HL-60 (cell line): Measurements from ENCODE around the gene FOXL2NB.

Source experiments
- DNase-seq, 2 experiments: peaks; one replicate each; pipeline ENCODE4 v3.0.0-alpha.2; 2010 to 2020; ENCODE audit warnings: low read depth in 1 of 2, low spot score in 1 of 2
- H3K27ac ChIP-seq: fragments of 250-450 bp; sonication (Bioruptor Pico); replicated peaks from 2 replicates; pipeline ENCODE4 v1.5.1; 2020; ENCODE audit warnings: mild to moderate bottlenecking, moderate library complexity
- H3K27me3 ChIP-seq: fragments of 250-450 bp; sonication (Bioruptor Pico); 2 replicates; pipeline ENCODE4 v1.5.1; 2021; ENCODE audit warnings: mild to moderate bottlenecking, moderate library complexity; ENCODE audit not compliant: insufficient read depth, poor library complexity, severe bottlenecking
- H3K4me3 ChIP-seq: replicated peaks from 2 replicates; pipeline ENCODE4 v1.5.1; 2011; ENCODE audit warnings: mild to moderate bottlenecking, control low read depth, low read length; ENCODE audit not compliant: insufficient read depth
- GABPA ChIP-seq: IDR thresholded peaks from 2 replicates; pipeline ENCODE4 v1.6.1; 2012; ENCODE audit warnings: low read depth
- POLR2AphosphoS5 ChIP-seq: IDR thresholded peaks from 2 replicates; pipeline ENCODE4 v1.6.1; 2012; ENCODE audit warnings: low read depth
- SPI1 ChIP-seq: IDR thresholded peaks from 2 replicates; pipeline ENCODE4 v1.6.1; 2012; ENCODE audit warnings: low read depth, mild to moderate bottlenecking, borderline replicate concordance
- TF ChIP-seq, protein P1 (sequence below): IDR thresholded peaks from one replicate; pipeline ENCODE4 v1.5.1; 2011; ENCODE audit warnings: low read length, control low read depth, inconsistent platforms; ENCODE audit not compliant: insufficient read depth
- TF ChIP-seq, protein P2 (sequence below): IDR thresholded peaks from 2 replicates; pipeline ENCODE4 v1.6.1; 2012; ENCODE audit warnings: low read depth; ENCODE audit not compliant: insufficient replicate concordance

Gene FOXL2NB

DNA sequence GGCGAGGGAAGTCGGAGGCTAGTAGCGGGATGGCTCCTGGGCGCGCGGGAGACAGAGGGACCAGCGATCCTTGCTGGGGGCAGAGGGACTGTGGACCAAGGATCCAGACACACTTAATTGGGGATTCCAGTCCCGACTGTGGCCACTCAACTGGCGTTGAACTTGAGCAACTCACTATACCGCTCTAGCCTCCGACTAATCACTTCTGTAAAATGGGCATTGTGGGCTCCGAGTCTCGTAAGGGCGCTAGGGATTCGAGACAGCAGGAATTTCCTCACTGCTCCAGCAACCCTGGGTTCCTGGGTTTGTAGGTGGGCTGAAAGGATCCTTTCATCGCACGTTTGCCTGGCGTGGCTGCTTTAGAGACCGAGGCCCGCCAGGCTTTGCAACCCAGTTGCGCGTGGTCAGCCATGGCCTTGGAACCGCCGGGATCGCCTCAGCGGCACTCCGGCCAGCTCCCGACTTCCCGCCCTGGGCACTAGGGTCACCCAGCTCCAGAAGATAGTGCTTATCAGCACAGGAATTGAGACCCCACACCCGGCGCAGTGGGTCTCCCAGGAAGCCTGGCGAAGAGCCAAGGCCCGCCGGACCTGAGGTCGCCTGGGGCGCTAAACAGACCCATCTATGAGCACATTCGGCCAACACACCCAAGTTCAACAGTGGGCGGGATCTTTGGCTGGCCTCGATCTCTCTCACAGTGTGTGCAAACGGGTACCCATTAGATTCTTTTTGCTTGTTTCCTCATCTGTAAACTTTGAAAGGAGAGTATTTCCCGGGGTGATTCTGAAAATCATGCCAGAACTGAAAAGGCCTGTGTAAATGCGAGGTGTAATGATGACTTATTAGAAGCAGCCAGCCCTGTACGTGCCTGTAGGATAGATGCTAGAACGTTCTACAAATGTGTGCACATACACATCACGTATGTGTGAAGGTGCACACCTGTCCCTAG is 10.0 kb upstream of the FOXL2NB start:
- DNase-seq = no peak

DNA sequence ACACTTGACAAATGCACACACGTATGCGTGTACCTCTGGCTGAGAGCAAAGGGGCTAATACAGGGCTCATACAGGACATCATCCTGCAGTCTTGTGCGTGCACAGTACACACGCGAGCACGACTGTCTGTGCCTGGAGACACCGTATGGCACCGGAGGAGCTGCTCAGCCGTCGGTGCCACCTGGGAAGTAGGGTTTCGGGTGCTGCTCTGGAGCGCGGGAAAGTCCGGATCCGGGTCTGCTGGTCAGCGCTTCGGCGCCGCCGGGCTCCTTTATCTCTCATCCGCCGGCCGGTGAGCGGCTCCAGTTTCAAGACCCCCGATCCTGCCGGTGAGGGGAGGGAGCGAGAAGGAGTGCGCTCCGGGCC is 9.3 kb upstream of the FOXL2NB start:
- Histone ChIP-seq H3K4me3 (no peak overlapping the region), H3K27me3 (peaks cover 80% of the 10 kb centered on the region), H3K27ac (no peak overlapping the region)
- no peak for DNase-seq
- no peak for TF ChIP-seq GABPA
- TF ChIP-seq, protein P1, sequence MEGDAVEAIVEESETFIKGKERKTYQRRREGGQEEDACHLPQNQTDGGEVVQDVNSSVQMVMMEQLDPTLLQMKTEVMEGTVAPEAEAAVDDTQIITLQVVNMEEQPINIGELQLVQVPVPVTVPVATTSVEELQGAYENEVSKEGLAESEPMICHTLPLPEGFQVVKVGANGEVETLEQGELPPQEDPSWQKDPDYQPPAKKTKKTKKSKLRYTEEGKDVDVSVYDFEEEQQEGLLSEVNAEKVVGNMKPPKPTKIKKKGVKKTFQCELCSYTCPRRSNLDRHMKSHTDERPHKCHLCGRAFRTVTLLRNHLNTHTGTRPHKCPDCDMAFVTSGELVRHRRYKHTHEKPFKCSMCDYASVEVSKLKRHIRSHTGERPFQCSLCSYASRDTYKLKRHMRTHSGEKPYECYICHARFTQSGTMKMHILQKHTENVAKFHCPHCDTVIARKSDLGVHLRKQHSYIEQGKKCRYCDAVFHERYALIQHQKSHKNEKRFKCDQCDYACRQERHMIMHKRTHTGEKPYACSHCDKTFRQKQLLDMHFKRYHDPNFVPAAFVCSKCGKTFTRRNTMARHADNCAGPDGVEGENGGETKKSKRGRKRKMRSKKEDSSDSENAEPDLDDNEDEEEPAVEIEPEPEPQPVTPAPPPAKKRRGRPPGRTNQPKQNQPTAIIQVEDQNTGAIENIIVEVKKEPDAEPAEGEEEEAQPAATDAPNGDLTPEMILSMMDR = no peak
- TF ChIP-seq, protein P2, sequence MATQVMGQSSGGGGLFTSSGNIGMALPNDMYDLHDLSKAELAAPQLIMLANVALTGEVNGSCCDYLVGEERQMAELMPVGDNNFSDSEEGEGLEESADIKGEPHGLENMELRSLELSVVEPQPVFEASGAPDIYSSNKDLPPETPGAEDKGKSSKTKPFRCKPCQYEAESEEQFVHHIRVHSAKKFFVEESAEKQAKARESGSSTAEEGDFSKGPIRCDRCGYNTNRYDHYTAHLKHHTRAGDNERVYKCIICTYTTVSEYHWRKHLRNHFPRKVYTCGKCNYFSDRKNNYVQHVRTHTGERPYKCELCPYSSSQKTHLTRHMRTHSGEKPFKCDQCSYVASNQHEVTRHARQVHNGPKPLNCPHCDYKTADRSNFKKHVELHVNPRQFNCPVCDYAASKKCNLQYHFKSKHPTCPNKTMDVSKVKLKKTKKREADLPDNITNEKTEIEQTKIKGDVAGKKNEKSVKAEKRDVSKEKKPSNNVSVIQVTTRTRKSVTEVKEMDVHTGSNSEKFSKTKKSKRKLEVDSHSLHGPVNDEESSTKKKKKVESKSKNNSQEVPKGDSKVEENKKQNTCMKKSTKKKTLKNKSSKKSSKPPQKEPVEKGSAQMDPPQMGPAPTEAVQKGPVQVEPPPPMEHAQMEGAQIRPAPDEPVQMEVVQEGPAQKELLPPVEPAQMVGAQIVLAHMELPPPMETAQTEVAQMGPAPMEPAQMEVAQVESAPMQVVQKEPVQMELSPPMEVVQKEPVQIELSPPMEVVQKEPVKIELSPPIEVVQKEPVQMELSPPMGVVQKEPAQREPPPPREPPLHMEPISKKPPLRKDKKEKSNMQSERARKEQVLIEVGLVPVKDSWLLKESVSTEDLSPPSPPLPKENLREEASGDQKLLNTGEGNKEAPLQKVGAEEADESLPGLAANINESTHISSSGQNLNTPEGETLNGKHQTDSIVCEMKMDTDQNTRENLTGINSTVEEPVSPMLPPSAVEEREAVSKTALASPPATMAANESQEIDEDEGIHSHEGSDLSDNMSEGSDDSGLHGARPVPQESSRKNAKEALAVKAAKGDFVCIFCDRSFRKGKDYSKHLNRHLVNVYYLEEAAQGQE = no peak
- TF ChIP-seq SPI1 = no peak
- no peak for TF ChIP-seq POLR2AphosphoS5

More for the DNA sequence above, 10.0 kb upstream of the FOXL2NB start:
- Histone ChIP-seq H3K4me3 (no peak overlapping the region), H3K27me3 (peaks cover 73% of the 10 kb centered on the region), H3K27ac (no peak overlapping the region)
- TF ChIP-seq, protein P2 = no peak

DNA sequence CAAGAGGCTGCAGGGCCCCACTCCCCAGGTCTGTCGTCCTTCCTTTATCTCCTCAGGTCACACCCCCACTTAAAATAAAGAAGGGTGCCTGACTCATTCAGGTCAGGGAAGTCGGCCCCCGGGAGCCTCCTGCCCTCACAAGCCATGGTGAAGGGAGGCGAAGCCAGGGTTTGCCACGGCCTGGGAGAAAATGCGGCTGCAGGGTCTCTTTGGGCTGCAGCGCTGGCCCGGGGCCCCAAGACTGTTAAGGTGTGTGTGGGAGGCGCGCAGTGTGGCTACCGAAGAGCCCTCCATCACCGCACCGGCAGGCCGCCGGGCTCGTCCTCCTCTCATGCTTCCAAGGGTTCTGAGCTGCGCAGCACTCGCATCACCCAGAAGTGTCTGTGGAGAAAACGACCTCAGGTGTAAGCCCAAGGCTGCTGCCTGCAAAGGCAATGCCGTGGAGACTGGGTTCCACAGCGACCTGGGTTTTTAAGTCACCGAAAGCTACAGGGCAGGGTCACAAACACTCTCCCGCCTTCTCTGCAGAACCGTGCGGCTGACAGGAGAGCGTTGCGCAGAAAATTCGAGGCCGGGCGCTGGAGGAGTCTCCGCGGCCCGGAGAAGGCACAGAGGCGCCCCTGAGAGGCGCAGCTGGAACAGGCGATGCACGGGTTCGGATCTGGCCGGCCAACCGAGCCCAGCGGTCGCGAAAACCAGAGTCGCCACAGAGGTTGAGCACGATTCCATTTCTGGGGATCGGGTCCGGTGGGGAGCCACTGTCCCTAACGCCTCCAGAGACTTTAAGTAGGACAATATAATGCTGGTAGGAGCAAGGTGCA is 8.8 kb upstream of the FOXL2NB start:
- Histone ChIP-seq H3K27me3 (peaks cover 86% of the 10 kb centered on the region), H3K4me3 (no peak overlapping the region), H3K27ac (no peak overlapping the region)
- no peak for DNase-seq
- TF ChIP-seq SPI1 (no peak), GABPA (no peak)
- TF ChIP-seq, protein P1 = no peak
- TF ChIP-seq, protein P2 = no peak
